HepG2 (cell line): ENCODE data around the gene TTC39B.

ENCODE experiments used
- MYC ChIP-seq: sonication (generic); formaldehyde crosslinking; IDR thresholded peaks from 2 replicates; pipeline ENCODE4 v1.9.0; 2021; ENCODE audit warnings: missing genetic modification reagents, borderline replicate concordance
- POLR2A ChIP-seq, 2 experiments: IDR thresholded peaks; 2 replicates each; pipeline ENCODE4 v1.6.1; 2011; ENCODE audit warnings: low read depth in 2 of 2, low read length in 2 of 2, mild to moderate bottlenecking in 1 of 2, moderate library complexity in 1 of 2; ENCODE audit not compliant: insufficient read depth in 1 of 2
- TARDBP ChIP-seq: sonication (generic); formaldehyde crosslinking; IDR thresholded peaks from 2 replicates; pipeline ENCODE4 v1.8.0; 2022; ENCODE audit warnings: mild to moderate bottlenecking, missing genetic modification reagents
- ZNF674 ChIP-seq: sonication (generic); formaldehyde crosslinking; IDR thresholded peaks from 2 replicates; pipeline ENCODE4 v1.5.0; 2020; ENCODE audit warnings: low read depth, mild to moderate bottlenecking, missing genetic modification reagents
- TF ChIP-seq, protein P1 (sequence below): sonication (generic); formaldehyde crosslinking; IDR thresholded peaks from 2 replicates; pipeline ENCODE4 v1.5.1; 2020; ENCODE audit warnings: missing genetic modification reagents, mild to moderate bottlenecking, borderline replicate concordance

DNA sequence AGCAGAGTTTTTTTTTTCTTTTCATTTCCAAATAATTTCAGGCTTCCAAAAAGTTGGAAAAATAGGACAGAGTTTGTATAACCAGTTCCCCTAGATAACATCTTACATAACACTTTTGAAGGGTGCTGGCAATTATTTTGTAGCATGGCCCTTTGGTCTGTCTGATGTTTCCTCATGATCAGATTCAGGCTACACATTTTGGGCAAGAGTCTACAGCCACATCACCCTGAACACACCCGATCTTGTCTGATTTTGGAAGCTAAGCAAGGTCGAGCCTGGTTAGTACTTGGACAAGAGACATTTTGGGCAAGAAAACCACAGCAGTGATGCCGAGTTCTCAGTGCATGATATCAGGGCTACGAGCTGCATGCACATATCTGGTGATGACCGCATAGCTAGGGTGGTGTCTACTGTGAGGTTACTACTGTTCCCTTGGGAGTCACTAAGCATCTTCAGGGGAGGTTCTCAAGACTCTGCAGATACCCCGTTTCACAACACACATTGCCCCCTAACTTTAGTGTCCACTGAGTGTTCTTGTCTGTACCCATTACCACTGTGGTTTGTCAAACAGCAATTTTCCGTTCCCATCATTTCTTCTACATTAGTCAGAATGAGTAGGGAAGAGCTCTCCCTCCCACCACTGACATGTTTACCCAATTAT lies 86.2 kb downstream of the TTC39B start:
- TF ChIP-seq POLR2A (IDR thresholded peaks at IDR 0.05; ENCODE audit: insufficient read depth in 1 of 2, low read depth in 2 of 2, low read length in 2 of 2) = no peak
- no peak for TF ChIP-seq MYC (CRISPR knock-in tag)
- no peak for TF ChIP-seq ZNF674 (CRISPR knock-in tag)
- TF ChIP-seq TARDBP (CRISPR knock-in tag) = no peak
- TF ChIP-seq, protein P1, sequence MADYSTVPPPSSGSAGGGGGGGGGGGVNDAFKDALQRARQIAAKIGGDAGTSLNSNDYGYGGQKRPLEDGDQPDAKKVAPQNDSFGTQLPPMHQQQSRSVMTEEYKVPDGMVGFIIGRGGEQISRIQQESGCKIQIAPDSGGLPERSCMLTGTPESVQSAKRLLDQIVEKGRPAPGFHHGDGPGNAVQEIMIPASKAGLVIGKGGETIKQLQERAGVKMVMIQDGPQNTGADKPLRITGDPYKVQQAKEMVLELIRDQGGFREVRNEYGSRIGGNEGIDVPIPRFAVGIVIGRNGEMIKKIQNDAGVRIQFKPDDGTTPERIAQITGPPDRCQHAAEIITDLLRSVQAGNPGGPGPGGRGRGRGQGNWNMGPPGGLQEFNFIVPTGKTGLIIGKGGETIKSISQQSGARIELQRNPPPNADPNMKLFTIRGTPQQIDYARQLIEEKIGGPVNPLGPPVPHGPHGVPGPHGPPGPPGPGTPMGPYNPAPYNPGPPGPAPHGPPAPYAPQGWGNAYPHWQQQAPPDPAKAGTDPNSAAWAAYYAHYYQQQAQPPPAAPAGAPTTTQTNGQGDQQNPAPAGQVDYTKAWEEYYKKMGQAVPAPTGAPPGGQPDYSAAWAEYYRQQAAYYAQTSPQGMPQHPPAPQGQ (CRISPR knock-in tag) = no peak
